HG02840 (cell line): Measurements from ENCODE around the gene RASSF5.

ENCODE experiments used
- ATAC-seq: cut with Tn5 transposase; IDR thresholded peaks from one replicate; pipeline ENCODE4 v1.9.1; 2021; ENCODE audit warnings: mild to moderate bottlenecking, moderate library complexity, moderate number of reproducible peaks; ENCODE audit not compliant: unreplicated experiment, low FRiP score

Gene RASSF5

GRCh38 chr1:206495493-206496046 is 11.8 kb upstream of the RASSF5 start:
- ATAC-seq: no peak

DNA sequence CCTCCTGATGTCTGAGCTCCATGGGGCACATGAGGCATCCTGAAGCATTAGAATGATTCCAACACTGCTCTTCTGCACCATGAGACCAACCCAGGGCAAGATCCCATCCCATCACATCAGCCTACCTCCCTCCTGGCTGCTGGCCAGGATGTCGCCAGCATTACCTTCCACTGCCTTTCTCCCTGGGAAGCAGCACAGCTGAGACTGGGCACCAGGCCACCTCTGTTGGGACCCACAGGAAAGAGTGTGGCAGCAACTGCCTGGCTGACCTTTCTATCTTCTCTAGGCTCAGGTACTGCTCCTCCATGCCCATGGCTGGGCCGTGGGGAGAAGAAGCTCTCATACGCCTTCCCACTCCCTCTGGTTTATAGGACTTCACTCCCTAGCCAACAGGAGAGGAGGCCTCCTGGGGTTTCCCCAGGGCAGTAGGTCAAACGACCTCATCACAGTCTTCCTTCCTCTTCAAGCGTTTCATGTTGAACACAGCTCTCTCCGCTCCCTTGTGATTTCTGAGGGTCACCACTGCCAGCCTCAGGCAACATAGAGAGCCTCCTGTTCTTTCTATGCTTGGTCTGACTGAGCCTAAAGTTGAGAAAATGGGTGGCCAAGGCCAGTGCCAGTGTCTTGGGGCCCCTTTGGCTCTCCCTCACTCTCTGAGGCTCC is 11.1 kb upstream of the RASSF5 start:
- no peak for ATAC-seq

DNA sequence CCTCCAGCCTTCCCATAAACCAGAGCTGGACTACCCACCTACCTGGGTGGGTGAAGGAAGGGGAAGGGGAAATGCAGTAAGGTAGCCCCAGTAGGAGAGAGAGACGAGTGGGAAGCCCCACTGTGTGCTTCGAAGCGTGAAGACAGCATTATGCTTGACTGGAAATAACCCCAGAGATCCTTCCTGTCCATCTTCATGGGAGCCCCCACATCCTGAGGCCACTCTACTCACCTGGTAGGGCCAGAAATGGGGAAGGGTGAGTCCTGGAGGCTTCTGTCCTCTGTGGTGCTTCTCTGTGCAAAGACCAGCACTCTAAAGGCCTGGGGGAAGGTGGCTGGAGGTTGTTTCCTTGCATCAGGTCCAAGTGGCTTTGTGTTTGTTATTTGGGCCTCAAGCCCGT is 10.0 kb upstream of the RASSF5 start:
- no peak for ATAC-seq

GRCh38 chr1:206497774-206498173 is 9.6 kb upstream of the RASSF5 start:
- no peak for ATAC-seq

- ATAC-seq: no peak
Measured at GRCh38 chr1:206498685-206499084, 8.6 kb upstream of the RASSF5 start.

DNA sequence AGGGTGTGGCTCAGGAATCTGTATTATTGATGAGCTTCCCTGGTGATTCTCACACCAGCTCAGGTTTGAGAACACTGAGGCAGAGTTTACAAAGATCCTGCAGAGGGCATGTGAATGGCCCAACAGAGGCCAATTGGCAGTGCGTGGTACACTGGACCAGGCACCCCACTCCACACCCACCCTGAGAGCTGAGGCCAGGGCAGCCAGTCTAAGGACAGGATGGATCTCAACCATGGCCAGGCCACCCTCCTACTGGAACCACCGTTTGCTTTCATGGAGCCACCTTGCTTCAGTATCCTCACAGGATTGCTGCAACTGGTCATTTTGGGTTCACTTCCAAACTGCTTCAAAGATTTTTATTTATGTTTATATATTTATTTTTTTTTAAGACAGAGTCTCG is 7.3 kb upstream of the RASSF5 start:
- ATAC-seq: no peak

DNA sequence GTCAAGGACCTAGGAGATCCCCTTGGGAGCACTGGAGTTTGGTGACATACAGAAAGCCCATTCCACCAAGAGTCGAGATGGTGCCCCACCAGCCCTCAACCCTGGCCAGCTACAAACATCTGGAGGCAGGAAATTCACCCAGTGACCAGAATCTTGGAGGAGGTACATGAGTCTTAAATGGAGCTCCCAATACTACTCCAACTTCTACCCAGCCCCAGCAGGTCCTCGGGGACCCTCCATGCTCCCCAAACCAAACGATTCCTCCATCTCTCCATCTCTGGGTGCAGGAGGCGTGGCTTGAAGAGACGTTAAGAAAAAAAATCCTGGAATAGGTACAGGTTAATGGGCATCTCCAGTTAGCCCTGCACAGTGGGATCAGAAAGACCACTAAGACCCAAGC is 5.5 kb upstream of the RASSF5 start:
- ATAC-seq: no peak

DNA sequence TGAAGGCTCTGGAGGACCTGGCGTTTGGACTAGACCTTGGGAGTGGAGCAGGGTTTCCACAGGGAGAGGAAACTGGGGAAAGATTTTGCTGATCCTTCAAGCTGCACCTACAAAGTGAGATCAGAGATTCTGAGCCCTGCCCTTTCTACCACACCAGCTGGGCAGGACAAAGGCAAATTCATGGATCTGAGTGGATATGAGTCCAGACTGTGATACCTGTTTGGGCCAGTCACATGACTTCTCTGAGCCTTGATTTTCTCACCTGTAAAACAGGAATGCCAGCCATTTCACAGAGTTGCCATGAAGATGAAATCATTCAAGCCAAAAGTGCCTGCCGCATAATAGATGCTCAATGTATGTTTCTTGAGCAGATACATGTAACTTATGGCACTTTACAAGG is 4.9 kb upstream of the RASSF5 start:
- no peak for ATAC-seq

DNA sequence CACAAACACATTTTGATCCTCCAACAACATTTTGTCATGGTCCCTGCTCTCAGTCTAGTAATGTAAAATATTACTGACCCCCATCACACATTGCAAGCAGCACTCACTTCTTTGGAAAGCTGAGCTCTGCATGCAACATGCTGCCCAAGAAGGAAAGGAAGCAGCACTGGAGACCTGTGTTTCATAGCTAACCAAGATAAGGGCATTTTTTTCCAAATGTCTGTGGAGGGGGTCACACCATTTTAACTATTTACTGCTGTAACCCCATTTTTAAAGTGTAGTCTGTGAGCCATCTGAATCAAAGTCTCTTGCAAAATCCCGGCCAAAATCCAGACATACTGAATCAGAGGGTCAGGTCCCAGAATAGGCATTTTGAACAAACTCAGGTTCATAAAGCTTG is 4.5 kb upstream of the RASSF5 start:
- no peak for ATAC-seq

DNA sequence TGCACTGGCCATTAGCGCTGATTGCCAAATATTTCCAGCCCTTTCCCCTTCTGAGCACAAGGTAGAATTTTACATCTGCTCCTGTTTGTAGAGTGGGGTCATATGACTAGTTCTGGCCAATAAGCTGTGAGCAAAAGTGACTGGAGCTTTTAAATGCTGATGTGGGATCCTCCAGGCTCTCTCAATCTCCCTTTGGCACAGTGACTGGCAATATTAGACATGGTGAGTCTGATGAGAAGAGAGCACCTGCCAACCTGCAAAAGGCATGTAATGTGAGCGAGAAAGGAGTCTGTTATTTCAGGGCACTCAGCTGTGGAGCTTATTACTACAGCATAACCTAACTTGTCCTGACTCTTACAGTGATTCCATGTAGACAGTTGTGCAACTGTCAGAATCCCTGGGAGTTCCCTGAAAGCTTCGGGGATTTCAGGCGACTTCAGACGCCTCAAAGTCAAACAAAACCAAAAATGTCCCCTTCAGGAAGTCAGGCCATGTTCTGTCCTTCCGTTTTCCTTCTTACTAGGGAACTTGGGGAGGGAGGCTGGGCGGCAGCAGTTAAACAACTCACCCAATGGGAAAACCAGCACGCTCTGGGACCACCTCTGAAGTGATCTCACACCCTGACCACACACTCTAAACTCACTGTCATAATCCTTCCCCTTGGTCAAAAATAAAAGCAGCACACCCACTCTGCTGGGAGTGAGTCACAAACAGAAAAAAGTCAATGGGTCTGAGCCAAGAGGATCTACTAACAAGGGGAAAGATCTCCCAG is 3.6 kb upstream of the RASSF5 start:
- no peak for ATAC-seq

GRCh38 chr1:206504363-206504713 is 3.0 kb upstream of the RASSF5 start:
- ATAC-seq: no peak

DNA sequence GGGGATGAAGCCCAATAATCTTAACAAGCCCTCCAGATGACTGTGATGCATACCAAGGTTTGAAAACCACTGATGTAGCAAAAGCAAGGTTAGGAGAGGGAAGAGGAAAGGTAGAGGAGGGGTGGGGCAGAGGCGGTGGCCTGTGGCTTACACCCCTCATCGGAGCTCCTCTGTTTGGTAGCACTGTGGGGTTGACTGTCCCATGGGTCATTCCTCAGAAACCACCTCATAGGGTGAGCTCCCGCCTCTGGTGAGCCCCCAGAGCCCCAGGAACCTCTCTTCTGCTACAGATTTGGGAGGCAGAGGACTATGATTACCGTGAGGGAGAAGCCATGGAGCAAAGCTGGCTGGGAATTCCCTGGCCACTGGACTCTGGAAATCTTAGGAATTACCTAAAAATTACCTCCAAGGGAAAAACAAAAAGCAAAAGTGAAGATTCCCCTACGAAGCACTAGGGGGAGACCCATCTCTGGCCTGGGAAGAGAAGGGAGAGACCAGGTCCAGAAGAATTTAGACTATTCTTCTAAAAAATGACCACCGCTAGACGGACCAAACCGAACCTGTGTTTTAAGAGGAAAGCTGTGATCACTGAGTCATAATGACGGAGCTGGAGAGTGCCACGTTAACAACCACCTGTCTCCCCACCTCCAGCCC is 1.5 kb upstream of the RASSF5 start:
- ATAC-seq: no peak

- ATAC-seq: peak; percentile 14
Measured at GRCh38 chr1:206506405-206507283, 687 bp upstream of the RASSF5 start.

DNA sequence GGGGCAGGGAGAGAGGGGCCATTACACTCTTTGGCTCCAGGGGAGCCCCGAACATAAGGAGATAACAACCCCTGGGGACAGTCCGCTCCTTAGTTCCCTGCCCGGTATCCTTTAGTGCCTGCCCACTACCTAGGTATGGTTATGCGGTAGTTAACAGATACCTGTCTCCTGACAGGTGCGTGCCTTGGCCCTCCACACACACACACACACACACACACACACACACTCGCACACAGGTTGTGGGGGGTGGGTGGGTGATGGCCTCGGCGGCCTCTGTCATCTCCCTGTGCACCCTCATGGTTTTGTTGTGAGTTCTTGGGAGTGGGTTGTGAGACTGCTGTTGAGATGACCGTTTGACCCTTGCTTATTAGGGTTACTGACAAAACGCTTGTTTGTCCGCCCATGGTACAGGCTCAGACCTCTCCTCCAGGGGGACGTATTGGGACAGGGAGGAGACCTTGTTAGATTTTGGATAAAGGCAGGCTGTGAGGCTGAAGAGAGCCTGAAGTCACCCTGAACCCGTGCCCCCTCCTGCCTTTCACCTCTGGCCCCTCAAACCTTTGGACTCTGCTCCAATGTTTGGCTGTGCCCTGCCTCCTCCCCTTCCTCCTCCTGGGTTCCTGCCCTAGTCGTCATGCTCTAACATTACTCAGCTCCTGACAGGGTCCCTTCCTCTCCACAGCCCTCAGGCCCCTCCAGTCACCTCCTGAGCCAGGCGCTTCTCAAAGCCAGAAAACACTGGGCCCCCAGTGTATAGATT is 979 bp downstream of the RASSF5 start:
- no peak for ATAC-seq

DNA sequence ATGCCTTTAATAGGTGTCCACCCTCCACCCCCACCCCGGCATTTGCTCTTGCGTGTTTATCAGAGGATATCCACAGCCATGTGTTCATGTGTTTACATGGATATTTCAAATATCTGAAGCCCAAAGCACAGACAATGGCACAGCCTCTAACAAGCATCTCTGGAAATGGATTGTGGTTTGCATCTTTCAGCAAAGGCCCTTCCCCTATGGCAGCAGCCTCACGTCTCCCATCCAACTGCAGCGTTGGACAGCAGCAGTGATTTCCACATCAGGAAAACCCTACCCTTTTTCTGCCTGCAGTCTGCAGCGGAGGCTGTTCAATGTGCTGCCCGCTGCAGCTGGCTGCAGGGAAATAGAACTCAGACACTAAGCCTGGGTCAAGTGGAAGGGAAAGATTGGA is 1.6 kb downstream of the RASSF5 start:
- no peak for ATAC-seq

- ATAC-seq: no peak
Measured at GRCh38 chr1:206509612-206510257, 2.4 kb downstream of the RASSF5 start.

GRCh38 chr1:206510371-206510770 is 3.0 kb downstream of the RASSF5 start:
- ATAC-seq: no peak

GRCh38 chr1:206511362-206512057 is 4.2 kb downstream of the RASSF5 start:
- ATAC-seq: no peak
